ENCODE measurements around the gene CTXN3. TPM values are rescaled to one million over a fixed set of nuclear protein-coding genes. Genes with fewer than 3 reads are reported as not detected.

The CTXN3 gene
- total RNA-seq, 2 donors from 2014 or later: not detected

- no peak overlapping the region for H3K4me3 ChIP-seq (ENCODE audit: low read length)
- H3K36me3 Mint-ChIP-seq (ENCODE audit: low read depth): no peaks in the 10 kb centered on the region
- DNase-seq: no peak
- peaks cover 43% of the 10 kb centered on the region for H3K4me1 Mint-ChIP-seq
- TF ChIP-seq CTCF (conservative IDR thresholded peaks at IDR 0.05): no peak
- no peak overlapping the region for H3K27ac ChIP-seq (ENCODE audit: low read depth, low read length)
- H3K27ac Mint-ChIP-seq: peak overlapping the region; percentile 35
- WGBS, 2 experiments (ENCODE audit: insufficient coverage in 1 of 2, insufficient read length in 1 of 2): 66 to 67% methylated on average over 6 of the region's 6 CpGs
- no peaks in the 10 kb centered on the region for H3K9me3 ChIP-seq (ENCODE audit: control insufficient read depth, low read length)
- H3K4me1 ChIP-seq (ENCODE audit: control insufficient read depth, insufficient read depth, low read length): peaks cover 12% of the 10 kb centered on the region
- no peak overlapping the region for H3K9ac ChIP-seq (ENCODE audit: extremely low read depth, low read length, poor library complexity, severe bottlenecking)
- peaks cover 4% of the 10 kb centered on the region for H3K27me3 Mint-ChIP-seq (ENCODE audit: insufficient read depth)
- no peaks in the 10 kb centered on the region for H3K9me3 Mint-ChIP-seq
- no peaks in the 10 kb centered on the region for H3K27me3 ChIP-seq (ENCODE audit: control insufficient read depth, insufficient read depth, low read length, poor library complexity, severe bottlenecking)
- no peaks in the 10 kb centered on the region for H3K36me3 ChIP-seq (ENCODE audit: control insufficient read depth, insufficient read depth, low read length)
- H3K4me3 Mint-ChIP-seq: no peak overlapping the region
These were observed 51.4 kb downstream of the CTXN3 start for GRCh38 chr5:127700237-127700766.

GRCh38 chr5:127702434-127702833 is 53.6 kb downstream of the CTXN3 start:
- H3K9ac ChIP-seq (ENCODE audit: extremely low read depth, low read length, poor library complexity, severe bottlenecking): no peak overlapping the region
- DNase-seq: no peak
- no peak overlapping the region for H3K4me3 ChIP-seq (ENCODE audit: low read length)
- H3K27ac ChIP-seq (ENCODE audit: low read depth, low read length): no peak overlapping the region
- H3K9me3 ChIP-seq (ENCODE audit: control insufficient read depth, low read length): no peaks in the 10 kb centered on the region
- WGBS, 2 experiments (ENCODE audit: insufficient coverage in 1 of 2, insufficient read length in 1 of 2): 97 to 100% methylated on average over 2 of the region's 2 CpGs
- no peak for TF ChIP-seq CTCF (conservative IDR thresholded peaks at IDR 0.05)
- Mint-ChIP-seq H3K9me3 (no peaks in the 10 kb centered on the region), H3K27ac (no peak overlapping the region), H3K27me3 (ENCODE audit: insufficient read depth) (peaks cover 8% of the 10 kb centered on the region), H3K4me1 (peaks cover 39% of the 10 kb centered on the region), H3K36me3 (ENCODE audit: low read depth) (no peaks in the 10 kb centered on the region), H3K4me3 (no peak overlapping the region)
- H3K27me3 ChIP-seq (ENCODE audit: control insufficient read depth, insufficient read depth, low read length, poor library complexity, severe bottlenecking): peaks cover under 1% of the 10 kb centered on the region
- H3K4me1 ChIP-seq (ENCODE audit: control insufficient read depth, insufficient read depth, low read length): peaks cover 12% of the 10 kb centered on the region
- H3K36me3 ChIP-seq (ENCODE audit: control insufficient read depth, insufficient read depth, low read length): no peaks in the 10 kb centered on the region

- Histone ChIP-seq H3K9me3 (ENCODE audit: control insufficient read depth, low read length) (no peaks in the 10 kb centered on the region), H3K36me3 (ENCODE audit: control insufficient read depth, insufficient read depth, low read length) (no peaks in the 10 kb centered on the region), H3K27me3 (ENCODE audit: control insufficient read depth, insufficient read depth, low read length, poor library complexity, severe bottlenecking) (peaks cover 7% of the 10 kb centered on the region), H3K4me3 (ENCODE audit: low read length) (no peak within 1 kb of the TSS), H3K9ac (ENCODE audit: extremely low read depth, low read length, poor library complexity, severe bottlenecking) (no peak within 1 kb of the TSS), H3K4me1 (ENCODE audit: control insufficient read depth, insufficient read depth, low read length) (peaks cover 12% of the 10 kb centered on the region), H3K27ac (ENCODE audit: low read depth, low read length) (peak within 1 kb of the TSS; percentile 58)
- Mint-ChIP-seq H3K4me1 (peaks cover 37% of the 10 kb centered on the region), H3K9me3 (no peaks in the 10 kb centered on the region), H3K36me3 (ENCODE audit: low read depth) (no peaks in the 10 kb centered on the region), H3K4me3 (no peak within 1 kb of the TSS), H3K27me3 (ENCODE audit: insufficient read depth) (peaks cover 11% of the 10 kb centered on the region), H3K27ac (no peak within 1 kb of the TSS)
- DNase-seq: no peak
- TF ChIP-seq CTCF (conservative IDR thresholded peaks at IDR 0.05): no peak
- WGBS, 2 experiments (ENCODE audit: insufficient coverage in 1 of 2, insufficient read length in 1 of 2): 64 to 83% methylated on average over 4 to 5 of the region's 5 CpGs
These were observed 54.2 kb downstream of the CTXN3 start, which contains the start of gene CCDC192 for GRCh38 chr5:127702926-127703561. CCDC192 (plus strand) TSS chr5:127703391; CDS start chr5:127703446, 55 bp downstream.

Measured in endodermal cell (in vitro differentiated cells).